Right cardiac atrium (tissue), 5 donors: ENCODE measurements around the gene KRTAP5-7. TPM values are rescaled to one million over a fixed set of nuclear protein-coding genes. Genes with fewer than 3 reads are reported as not detected.

Source experiments
- ATAC-seq, 2 donors: fragments of 200-7000 bp; cut with Tn5 transposase; one replicate each; pipeline versions ENCODE4 v1.8.0 to v1.9.1; 2020; ENCODE audit warnings: moderate library complexity in 2 of 2, mild to moderate bottlenecking in 1 of 2
- DNase-seq, 3 donors: peaks; one replicate each; pipeline ENCODE4 v3.0.0-alpha.2; 2020
- H3K27ac ChIP-seq: one replicate; pipeline ENCODE4 v1.5.1; 2013; ENCODE audit warnings: mild to moderate bottlenecking, low read length, control low read depth, moderate library complexity
- H3K27me3 ChIP-seq: one replicate; pipeline ENCODE4 v1.6.1; 2013; ENCODE audit not compliant: control insufficient read depth, insufficient read depth
- H3K4me1 ChIP-seq: one replicate; pipeline ENCODE4 v1.6.1; 2013; ENCODE audit warnings: low read length; ENCODE audit not compliant: control insufficient read depth, insufficient read depth
- H3K4me3 ChIP-seq: one replicate; pipeline ENCODE4 v1.5.1; 2013; ENCODE audit warnings: low read length, control low read depth
- H3K9me3 ChIP-seq: one replicate; pipeline ENCODE4 v1.6.1; 2013; ENCODE audit warnings: low read length; ENCODE audit not compliant: control insufficient read depth
- WGBS: extraction: QIAGEN DNeasy Blood & Tissue Kit; methylation state at CpG from one replicate; pipeline ENCODE4 v1.1.7; 2013; 5-methylcytosine and 5-hydroxymethylcytosine counted together
- intact Hi-C, 4 donors: fragments of 100-400 bp; cut with DNase I; formaldehyde crosslinking; loops; one replicate each; pipeline versions ENCODE4 v1.11.0 to v1.14.0; 2022 to 2023
- polyA plus RNA-seq: library from polyadenylated mRNA; stranded (reverse); fragments of 200-250 nt; gene quantifications from one replicate; pipeline ENCODE4 v1.2.3, GENCODE V29; 2013
- total RNA-seq, 4 donors: library from RNA; stranded (reverse); fragmentation: NEBNext Ultra II Directional; extraction: Animal tissue kit (Norgen Biotek cat#: 25700); gene quantifications; one replicate each; pipeline ENCODE4 v1.2.1, GENCODE V29; 2021
- donor health status: healthy with polysubstance abuse.
- donor health status: DM: no; HTN: yes; CAD: no.
- donor health status: DM: no; HTN: no; CAD: no.
- donor health status: DM: no; HTN: yes; CAD: no; lungs with severe emphysema.
- donor health status: DM: yes; HTN: yes; CAD: no.

The KRTAP5-7 gene
- total and polyA plus RNA-seq, 5 donors, result not detected

GRCh38 chr11:71486320-71486719 is 40.7 kb upstream of the KRTAP5-7 start:
- 95% methylated on average over 1 of the region's 1 CpG for WGBS
- intact Hi-C loops, result no loop called here
- Histone ChIP-seq H3K9me3 (no peaks in the 10 kb centered on the region), H3K4me3 (no peak overlapping the region), H3K4me1 (no peaks in the 10 kb centered on the region), H3K27me3 (no peaks in the 10 kb centered on the region), H3K27ac (no peak overlapping the region)
- no peak for DNase-seq
- ATAC-seq, result no peak

GRCh38 chr11:71488681-71489270 is 38.3 kb upstream of the KRTAP5-7 start:
- ATAC-seq (no peak), DNase-seq (no peak)
- H3K9me3 ChIP-seq, result no peaks in the 10 kb centered on the region
- H3K27me3 ChIP-seq, result no peaks in the 10 kb centered on the region
- WGBS, result 69% methylated on average over 6 of the region's 6 CpGs
- no peak overlapping the region for H3K27ac ChIP-seq
- intact Hi-C loops, result no loop called here
- H3K4me1 ChIP-seq, result no peaks in the 10 kb centered on the region
- H3K4me3 ChIP-seq, result no peak overlapping the region

GRCh38 chr11:71489311-71490043 is 37.6 kb upstream of the KRTAP5-7 start:
- intact Hi-C loops, result no loop called here
- no peak for DNase-seq
- Histone ChIP-seq H3K4me3 (no peak overlapping the region), H3K27ac (no peak overlapping the region), H3K9me3 (no peaks in the 10 kb centered on the region), H3K27me3 (no peaks in the 10 kb centered on the region), H3K4me1 (no peaks in the 10 kb centered on the region)
- ATAC-seq, result no peak
- WGBS, result 73% methylated on average over 15 of the region's 15 CpGs

GRCh38 chr11:71490044-71490730 is 36.9 kb upstream of the KRTAP5-7 start:
- intact Hi-C loops, result no loop called here
- no peaks in the 10 kb centered on the region for H3K27me3 ChIP-seq
- H3K9me3 ChIP-seq, result no peaks in the 10 kb centered on the region
- no peak overlapping the region for H3K4me3 ChIP-seq
- no peaks in the 10 kb centered on the region for H3K4me1 ChIP-seq
- H3K27ac ChIP-seq, result no peak overlapping the region
- no peak for ATAC-seq
- WGBS, result 91% methylated on average over 23 of the region's 23 CpGs
- no peak for DNase-seq

GRCh38 chr11:71490731-71491390 is 36.2 kb upstream of the KRTAP5-7 start:
- no peak for DNase-seq
- Histone ChIP-seq H3K4me3 (no peak overlapping the region), H3K27me3 (no peaks in the 10 kb centered on the region), H3K9me3 (no peaks in the 10 kb centered on the region), H3K27ac (no peak overlapping the region), H3K4me1 (no peaks in the 10 kb centered on the region)
- intact Hi-C loops, result no loop called here
- no peak for ATAC-seq
- WGBS, result 96% methylated on average over 28 of the region's 28 CpGs

- Histone ChIP-seq H3K4me3 (no peak overlapping the region), H3K27me3 (no peaks in the 10 kb centered on the region), H3K9me3 (no peaks in the 10 kb centered on the region), H3K27ac (no peak overlapping the region), H3K4me1 (no peaks in the 10 kb centered on the region)
- no peak for ATAC-seq
- intact Hi-C loops, result no loop called here
- DNase-seq, result no peak
- WGBS, result 94% methylated on average over 19 of the region's 19 CpGs
These were observed 35.5 kb upstream of the KRTAP5-7 start for GRCh38 chr11:71491531-71491930.

GRCh38 chr11:71491940-71492339 is 35.1 kb upstream of the KRTAP5-7 start:
- no peak for ATAC-seq

GRCh38 chr11:71495286-71496230 is 31.5 kb upstream of the KRTAP5-7 start:
- Histone ChIP-seq H3K4me1 (no peaks in the 10 kb centered on the region), H3K4me3 (no peak overlapping the region), H3K27me3 (no peaks in the 10 kb centered on the region), H3K9me3 (no peaks in the 10 kb centered on the region), H3K27ac (no peak overlapping the region)
- WGBS, result 96% methylated on average over 20 of the region's 20 CpGs
- ATAC-seq (no peak), DNase-seq (no peak)
- intact Hi-C loops, result no loop called here

More at GRCh38 chr11:71491940-71492339, 35.1 kb upstream of the KRTAP5-7 start:
- no peak for DNase-seq
- no peak overlapping the region for H3K4me3 ChIP-seq
- 92% methylated on average over 9 of the region's 9 CpGs for WGBS
- H3K27ac ChIP-seq, result no peak overlapping the region
- H3K9me3 ChIP-seq, result no peaks in the 10 kb centered on the region
- H3K4me1 ChIP-seq, result no peaks in the 10 kb centered on the region
- no peaks in the 10 kb centered on the region for H3K27me3 ChIP-seq
- intact Hi-C loops, result no loop called here

- intact Hi-C loops, result no loop called here
- no peak for ATAC-seq
These were observed 30.6 kb upstream of the KRTAP5-7 start for GRCh38 chr11:71496421-71496820.

GRCh38 chr11:71498091-71498490 is 29.0 kb upstream of the KRTAP5-7 start:
- Histone ChIP-seq H3K27ac (no peak overlapping the region), H3K9me3 (no peaks in the 10 kb centered on the region), H3K4me1 (no peaks in the 10 kb centered on the region), H3K27me3 (no peaks in the 10 kb centered on the region), H3K4me3 (no peak overlapping the region)
- intact Hi-C loops, result no loop called here
- ATAC-seq, result no peak
- DNase-seq, result no peak
- WGBS, result 98% methylated on average over 19 of the region's 19 CpGs

More at GRCh38 chr11:71496421-71496820, 30.6 kb upstream of the KRTAP5-7 start:
- Histone ChIP-seq H3K27ac (no peak overlapping the region), H3K4me3 (no peak overlapping the region), H3K9me3 (no peaks in the 10 kb centered on the region), H3K4me1 (no peaks in the 10 kb centered on the region), H3K27me3 (no peaks in the 10 kb centered on the region)
- 98% methylated on average over 13 of the region's 13 CpGs for WGBS
- no peak for DNase-seq
